ENCODE data around the gene LACTBL1. TPM values are rescaled to one million over a fixed set of nuclear protein-coding genes. Genes with fewer than 3 reads are reported as not detected.

Gene LACTBL1
- total and polyA plus RNA-seq, 3 donors from 2014 or later: 0.50 to 1.6 TPM; not detected in 1

GRCh38 chr1:22920734-22921451 is 51.8 kb downstream of the LACTBL1 start:
- no peak for DNase-seq
- Histone ChIP-seq H3K4me3 (no peak overlapping the region), H3K4me1 (no peaks in the 10 kb centered on the region), H3K27ac (no peak overlapping the region), H3K9me3 (no peaks in the 10 kb centered on the region), H3K27me3 (no peaks in the 10 kb centered on the region), H3K36me3 (ENCODE audit: low read depth, missing control alignments) (no peaks in the 10 kb centered on the region)
- no peak for TF ChIP-seq POLR2A (IDR thresholded peaks at IDR 0.05)
- TF ChIP-seq CTCF (IDR thresholded peaks at IDR 0.05): no peak
- intact Hi-C loops (cut with DNase I; ENCODE audit: low total_unique reads): no loop called here
- WGBS, 2 donors: 74 to 83% methylated on average over 5 to 8 of the region's 8 CpGs

DNA sequence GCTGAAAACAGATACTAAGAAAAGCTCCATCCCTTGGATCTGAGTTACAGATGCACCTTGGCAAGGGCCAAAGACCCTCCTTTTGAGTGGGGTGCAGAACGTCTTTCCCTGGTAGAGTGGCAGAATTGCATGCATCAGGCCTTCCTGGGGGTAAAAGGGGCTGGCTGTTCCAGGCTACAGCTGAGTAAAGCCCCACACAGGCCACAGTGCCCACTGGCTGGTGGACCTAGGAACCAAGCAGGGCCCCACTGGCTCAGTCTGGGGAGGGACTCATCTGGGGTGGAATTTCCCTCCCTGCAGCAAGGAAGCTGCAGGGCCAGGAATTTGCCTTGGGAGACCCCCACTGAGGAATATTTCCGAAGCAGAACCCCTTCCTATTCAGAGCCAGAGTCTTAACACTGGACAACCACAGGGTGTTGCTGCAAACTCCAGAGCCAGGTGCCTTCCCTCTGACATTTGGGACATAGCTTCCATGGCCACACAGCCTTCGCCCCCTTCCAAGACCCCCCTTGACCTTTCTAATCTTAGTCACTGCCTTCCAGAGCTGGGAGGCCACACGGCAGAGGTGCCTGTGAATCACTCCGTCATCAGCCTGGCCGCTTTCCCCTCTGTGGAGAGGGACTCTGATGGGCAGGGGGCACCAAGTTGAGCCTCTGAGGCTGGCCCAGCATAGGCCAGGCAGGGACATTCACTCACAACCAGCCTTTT is 52.5 kb downstream of the LACTBL1 start:
- H3K9me3 ChIP-seq: no peaks in the 10 kb centered on the region
- 92 to 93% methylated on average over 5 to 6 of the region's 6 CpGs for WGBS, 2 donors
- no peak overlapping the region for H3K4me3 ChIP-seq
- no peak overlapping the region for H3K27ac ChIP-seq
- no peaks in the 10 kb centered on the region for H3K4me1 ChIP-seq
- H3K27me3 ChIP-seq: no peaks in the 10 kb centered on the region
- H3K36me3 ChIP-seq (ENCODE audit: low read depth, missing control alignments): no peaks in the 10 kb centered on the region
- intact Hi-C loops (cut with DNase I; ENCODE audit: low total_unique reads): no loop called here
- TF ChIP-seq POLR2A (IDR thresholded peaks at IDR 0.05) (no peak), CTCF (IDR thresholded peaks at IDR 0.05) (no peak)
- DNase-seq: no peak

DNA sequence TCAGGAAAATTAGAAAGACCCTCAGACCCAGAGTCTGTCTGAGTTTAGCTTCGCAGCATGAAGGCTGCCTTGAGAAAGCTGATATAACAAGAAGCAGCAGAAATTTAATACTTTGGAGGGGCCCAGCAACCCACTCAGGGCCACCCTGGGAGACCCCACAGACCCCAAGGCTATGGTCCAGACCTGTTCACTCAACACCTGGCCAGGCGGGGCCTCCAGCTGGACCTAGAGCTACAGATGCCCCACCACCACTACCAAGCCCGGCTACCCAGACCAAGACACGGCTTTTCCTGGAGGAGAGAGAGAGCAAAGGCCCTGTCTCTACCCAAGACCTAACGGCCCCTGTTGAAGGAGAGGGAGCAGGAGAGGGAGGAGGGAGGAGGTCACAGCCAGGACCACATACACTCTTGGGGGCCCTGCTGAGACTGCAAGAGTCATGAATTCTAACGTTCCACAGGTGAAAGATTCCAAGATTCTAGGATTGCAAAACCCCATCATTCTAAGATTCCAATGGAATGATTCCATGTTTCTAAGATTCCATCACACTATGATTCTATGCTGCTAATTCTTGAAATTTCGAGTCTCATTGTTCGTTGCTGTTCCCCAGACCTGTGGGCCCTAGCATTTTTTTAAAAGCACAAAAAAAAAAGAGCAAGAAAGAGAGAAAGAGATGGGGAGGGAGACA is 53.2 kb downstream of the LACTBL1 start:
- intact Hi-C loops (cut with DNase I; ENCODE audit: low total_unique reads): no loop called here
- no peak overlapping the region for H3K4me3 ChIP-seq

GRCh38 chr1:22918644-22919043 is 54.0 kb downstream of the LACTBL1 start:
- Histone ChIP-seq H3K27me3 (no peaks in the 10 kb centered on the region), H3K36me3 (ENCODE audit: low read depth, missing control alignments) (no peaks in the 10 kb centered on the region), H3K4me1 (no peaks in the 10 kb centered on the region), H3K9me3 (no peaks in the 10 kb centered on the region), H3K27ac (no peak overlapping the region), H3K4me3 (no peak overlapping the region)
- TF ChIP-seq CTCF (IDR thresholded peaks at IDR 0.05) (no peak), POLR2A (IDR thresholded peaks at IDR 0.05) (no peak)
- WGBS, 2 donors: 79 to 89% methylated on average over 4 of the region's 4 CpGs
- no peak for DNase-seq
- intact Hi-C loops (cut with DNase I; ENCODE audit: low total_unique reads): no loop called here

More for the DNA sequence above, 53.2 kb downstream of the LACTBL1 start:
- DNase-seq: no peak
- Histone ChIP-seq H3K27me3 (no peaks in the 10 kb centered on the region), H3K9me3 (no peaks in the 10 kb centered on the region), H3K27ac (no peak overlapping the region), H3K4me1 (no peaks in the 10 kb centered on the region), H3K36me3 (ENCODE audit: low read depth, missing control alignments) (no peaks in the 10 kb centered on the region)
- no peak for TF ChIP-seq POLR2A (IDR thresholded peaks at IDR 0.05)
- TF ChIP-seq CTCF (IDR thresholded peaks at IDR 0.05): no peak
- WGBS, 2 donors: 81 to 86% methylated on average over 4 to 8 of the region's 8 CpGs

Data from testis (tissue), 3 donors.